Adrenal gland (tissue), 12 donors: ENCODE data around the gene FBXO10. TPM values are rescaled to one million over a fixed set of nuclear protein-coding genes. Genes with fewer than 3 reads are reported as not detected.
"Not testable (repeated sequence)": the region's sequence is repeated elsewhere in the genome, so short reads cannot be mapped to it uniquely, and the experiment has no call there.

ENCODE experiments used
- DNase-seq, 7 donors: peaks; one replicate each; pipeline ENCODE4 v3.0.0-alpha.2; 2019 to 2020
- H3K27ac ChIP-seq, 5 donors: fragments of 200-600 bp; sonication (generic) in 4 of 5; 1 replicate in 3 of 5; 2 replicates in 2 of 5; pipeline versions ENCODE4 v1.5.1 to v1.8.0; 2016 to 2020; ENCODE audit warnings: mild to moderate bottlenecking in 1 of 5
- H3K27me3 ChIP-seq: fragments of 200-600 bp; 2 replicates; pipeline ENCODE4 v1.8.0; 2021
- H3K36me3 ChIP-seq, 2 donors: fragments of 200-600 bp; replicated peaks in 1 of 2; 1 replicate in 1 of 2; 2 replicates in 1 of 2; pipeline versions ENCODE4 v1.5.1 to v1.8.0; 2018 to 2022
- H3K4me1 ChIP-seq, 2 donors: fragments of 200-600 bp; replicated peaks in 1 of 2; 1 replicate in 1 of 2; 2 replicates in 1 of 2; pipeline versions ENCODE4 v1.5.1 to v1.8.0; 2018 to 2021
- H3K4me3 ChIP-seq, 4 donors: fragments of 200-600 bp; sonication (generic) in 3 of 4; one replicate each; pipeline ENCODE4 v1.5.1; 2016 to 2018
- H3K9me3 ChIP-seq, 3 donors: fragments of 200-600 bp; sonication (generic) in 1 of 3; replicated peaks in 1 of 3; 1 replicate in 2 of 3; 2 replicates in 1 of 3; pipeline versions ENCODE4 v1.5.1 to v1.8.0; 2016 to 2021
- POLR2A ChIP-seq, 2 donors: fragments of 450-650 bp; IDR thresholded peaks; one replicate each; pipeline ENCODE4 v1.6.1; 2017; ENCODE audit warnings: antibody characterized with exemption in 2 of 2, mild to moderate bottlenecking in 2 of 2, moderate library complexity in 1 of 2
- WGBS, 4 donors: extraction: QIAGEN DNeasy Blood & Tissue Kit in 2 of 4; methylation state at CpG; one replicate each; pipeline versions ENCODE4 v1.1.5 to v1.1.7; 2013 to 2017; 5-methylcytosine and 5-hydroxymethylcytosine counted together
- intact Hi-C, 2 donors: fragments of 100-400 bp; cut with DNase I; formaldehyde crosslinking; loops; one replicate each; pipeline versions ENCODE4 v1.14.1 to v1.15.0; 2022 to 2023
- polyA plus RNA-seq, 3 donors: library from polyadenylated mRNA; stranded (reverse); fragments of 200-250 nt in 2 of 3; fragments of 350-450 nt in 1 of 3; fragmentation: Illumina TruSeq in 1 of 3; extraction: RNeasy Lipid Tissue Mini Kit (QIAGEN cat#74804) in 1 of 3; gene quantifications; one replicate each; pipeline ENCODE4 v1.2.3, GENCODE V29; 2013 to 2014
- total RNA-seq, 9 donors: library from RNA; depleted of rRNA in 4 of 9; stranded (reverse); fragments of >200 nt in 4 of 9; fragments of 120-200 nt in 1 of 9; fragmentation: NEBNext Ultra II Directional in 1 of 9; extraction: Animal tissue kit (Norgen Biotek cat#: 25700) in 1 of 9; gene quantifications; one replicate each; pipeline versions ENCODE4 v1.1.0 to v1.2.4, GENCODE V29; 2013 to 2023
- TF ChIP-seq, protein P1 (sequence below), 6 experiments: fragments of 450-650 bp in 4 of 6; fragments of 200-600 bp in 2 of 6; sonication (generic) in 1 of 6; IDR thresholded peaks; 1 replicate in 5 of 6; 2 replicates in 1 of 6; pipeline versions ENCODE4 v1.5.1 to v1.8.0; 2016 to 2021; ENCODE audit warnings: antibody characterized with exemption in 6 of 6, mild to moderate bottlenecking in 2 of 6, moderate library complexity in 1 of 6
- donor health status: healthy with polysubstance abuse.
- donor health status: Bipolar disorder and iron deficiency.
- donor health status: DM: yes; HTN: yes; CAD: no.
- donor health status: DM: no; HTN: no; CAD: no.
- donor health status: DM: no; HTN: no; CAD: no.
- donor health status: DM: yes; HTN: yes; CAD: no.

Gene FBXO10
- total and polyA plus RNA-seq, 12 donors = 7.2 to 86.6 (median 12.3) TPM

DNA sequence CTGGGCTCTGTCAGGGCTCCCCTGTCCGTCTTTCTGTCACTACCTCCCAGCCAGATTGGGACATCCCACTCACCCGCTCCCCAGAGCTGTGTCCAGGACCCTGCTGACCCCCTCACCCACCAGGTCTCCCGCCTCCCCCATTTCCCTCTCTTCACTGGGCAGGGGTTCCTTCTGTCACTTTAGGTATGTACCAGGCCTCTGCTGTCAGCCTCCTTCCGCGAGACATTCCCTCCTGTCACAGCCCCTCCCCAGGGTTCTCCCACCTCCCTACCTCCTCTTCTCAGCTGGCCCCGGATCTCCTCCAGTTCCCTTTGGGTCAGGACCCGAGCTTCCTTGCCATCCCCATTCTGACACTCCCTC is 89.9 kb downstream of the FBXO10 start:
- Histone ChIP-seq H3K4me1 (peaks cover 16 to 22% of the 10 kb centered on the region in 2 donors), H3K27ac (peak overlapping the region; percentile 50 to 87 (median 63)), H3K27me3 (no peaks in the 10 kb centered on the region), H3K9me3 (no peaks in the 10 kb centered on the region), H3K36me3 (peaks cover 0 to 11% of the 10 kb centered on the region in 2 donors), H3K4me3 (peak overlapping the region in 3 of 4 donors; percentile 27 to 75 (median 29))
- intact Hi-C loops = loop anchor here (10.0 kb wide), 4 partner anchors 89 to 419 kb away; partner anchors contain the start of genes DCAF10 (in 1 of the 2), FBXO10 (in 1 of the 2) and SLC25A51 (in 1 of the 2)
- WGBS, 4 donors = 0 to 3% (median 2%) methylated on average over 6 to 7 of the region's 7 CpGs
- TF ChIP-seq, protein P1, sequence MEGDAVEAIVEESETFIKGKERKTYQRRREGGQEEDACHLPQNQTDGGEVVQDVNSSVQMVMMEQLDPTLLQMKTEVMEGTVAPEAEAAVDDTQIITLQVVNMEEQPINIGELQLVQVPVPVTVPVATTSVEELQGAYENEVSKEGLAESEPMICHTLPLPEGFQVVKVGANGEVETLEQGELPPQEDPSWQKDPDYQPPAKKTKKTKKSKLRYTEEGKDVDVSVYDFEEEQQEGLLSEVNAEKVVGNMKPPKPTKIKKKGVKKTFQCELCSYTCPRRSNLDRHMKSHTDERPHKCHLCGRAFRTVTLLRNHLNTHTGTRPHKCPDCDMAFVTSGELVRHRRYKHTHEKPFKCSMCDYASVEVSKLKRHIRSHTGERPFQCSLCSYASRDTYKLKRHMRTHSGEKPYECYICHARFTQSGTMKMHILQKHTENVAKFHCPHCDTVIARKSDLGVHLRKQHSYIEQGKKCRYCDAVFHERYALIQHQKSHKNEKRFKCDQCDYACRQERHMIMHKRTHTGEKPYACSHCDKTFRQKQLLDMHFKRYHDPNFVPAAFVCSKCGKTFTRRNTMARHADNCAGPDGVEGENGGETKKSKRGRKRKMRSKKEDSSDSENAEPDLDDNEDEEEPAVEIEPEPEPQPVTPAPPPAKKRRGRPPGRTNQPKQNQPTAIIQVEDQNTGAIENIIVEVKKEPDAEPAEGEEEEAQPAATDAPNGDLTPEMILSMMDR (IDR thresholded peaks at IDR 0.05) = no peak
- no peak for TF ChIP-seq POLR2A (IDR thresholded peaks at IDR 0.05)
- DNase-seq = peak in 1 of 7 donors; percentile 25

DNA sequence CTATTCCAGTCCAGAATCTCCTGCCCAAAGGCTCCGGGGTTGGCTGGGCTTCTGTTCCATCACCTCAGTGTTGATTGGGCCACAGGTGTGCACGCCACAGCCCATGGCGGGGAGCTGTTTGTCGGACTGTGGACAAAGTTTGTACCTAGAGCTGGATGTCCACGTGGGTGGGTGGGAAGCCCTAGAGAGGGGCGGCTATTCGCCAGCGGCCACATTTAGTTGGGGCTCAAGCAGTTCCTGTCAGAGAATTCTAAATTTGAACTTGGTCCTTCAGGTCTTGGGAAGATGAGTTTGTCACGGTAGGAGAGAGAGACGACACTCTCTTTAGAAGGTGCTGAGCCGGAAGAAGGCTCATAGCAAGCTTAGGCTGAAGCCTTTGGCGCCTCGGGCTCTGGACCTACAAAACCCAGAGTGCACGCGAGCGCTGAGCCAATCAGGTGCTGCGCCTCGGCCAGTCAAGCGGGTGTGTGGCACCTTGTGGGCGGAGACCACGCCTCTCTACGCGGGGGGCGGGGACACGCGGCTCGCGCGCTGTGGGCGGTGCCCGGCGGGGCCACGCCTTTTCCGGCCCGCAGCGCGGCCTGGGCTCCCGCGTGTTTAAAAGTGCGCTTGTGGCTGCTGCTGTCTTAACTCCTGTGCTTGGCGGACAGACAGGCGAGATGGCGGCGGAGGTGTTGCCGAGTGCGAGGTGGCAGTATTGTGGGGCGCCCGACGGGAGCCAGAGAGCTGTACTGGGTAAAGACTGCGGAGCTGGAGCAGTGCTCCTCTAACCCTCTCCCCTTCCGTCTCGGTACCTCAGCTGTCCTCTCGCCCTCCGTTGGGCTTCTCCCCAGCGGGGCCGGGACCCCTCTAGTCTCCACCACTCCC is 90.6 kb downstream of the FBXO10 start, which contains the start of gene POLR1E:
TSS of gene POLR1E (plus strand) at position 560 of the 867 bp plus-strand sequence. CDS start at position 660, 100 bp downstream.
- TF ChIP-seq, protein P1 (IDR thresholded peaks at IDR 0.05) = no peak
- TF ChIP-seq POLR2A (IDR thresholded peaks at IDR 0.05) = peak; percentile 45 to 82
- H3K4me1 ChIP-seq = peaks cover 16 to 22% of the 10 kb centered on the region in 2 donors
- DNase-seq = peak; percentile 94 to 98 (median 96)
- H3K36me3 ChIP-seq = peaks cover 0 to 6% of the 10 kb centered on the region in 2 donors
- H3K27me3 ChIP-seq = no peaks in the 10 kb centered on the region
- H3K4me3 ChIP-seq = peak within 1 kb of the TSS in 3 of 4 donors; percentile 27 to 75 (median 29)
- intact Hi-C loops = loop anchor here (10.0 kb wide), 4 partner anchors 89 to 419 kb away; partner anchors contain the start of genes DCAF10 (in 1 of the 2), FBXO10 (in 1 of the 2) and SLC25A51 (in 1 of the 2)
- no peaks in the 10 kb centered on the region for H3K9me3 ChIP-seq
- H3K27ac ChIP-seq = peak within 1 kb of the TSS; percentile 50 to 87 (median 63)
- 3 to 19% (median 9%) methylated on average over 13 to 56 of the region's 56 CpGs for WGBS, 4 donors

DNA sequence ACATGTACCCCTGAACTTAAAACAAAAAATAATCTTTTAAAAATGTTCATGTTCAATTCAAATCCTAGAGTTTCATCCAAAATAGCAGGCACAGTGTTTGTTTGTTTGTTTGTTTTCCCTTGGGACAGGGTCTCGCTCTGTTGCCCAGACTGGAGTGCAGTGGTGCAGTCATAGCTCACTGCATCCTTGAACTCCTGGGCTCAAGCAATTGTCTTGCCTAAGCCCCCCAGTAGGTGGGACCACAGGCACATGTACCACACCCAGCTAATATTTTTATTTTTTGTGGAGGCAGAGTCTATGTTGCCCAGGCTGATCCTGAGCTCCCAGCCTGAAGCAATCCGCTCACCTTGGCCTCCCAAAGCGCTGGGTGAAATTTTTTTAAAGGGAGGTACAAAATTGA is 95.4 kb downstream of the FBXO10 start:
- H3K4me3 ChIP-seq = no peak overlapping the region
- H3K36me3 ChIP-seq = no peaks in the 10 kb centered on the region
- 82 to 89% (median 87%) methylated on average over 3 of the region's 3 CpGs for WGBS, 4 donors
- TF ChIP-seq, protein P1 (IDR thresholded peaks at IDR 0.05) = no peak
- TF ChIP-seq POLR2A (IDR thresholded peaks at IDR 0.05) = no peak
- no peaks in the 10 kb centered on the region for H3K27me3 ChIP-seq
- H3K4me1 ChIP-seq = no peaks in the 10 kb centered on the region
- H3K27ac ChIP-seq = no peak overlapping the region
- no peak for DNase-seq
- intact Hi-C loops = loop anchor here (10.0 kb wide), 4 partner anchors 94 to 424 kb away; partner anchors contain the start of genes DCAF10 (in 1 of the 2), FBXO10 (in 1 of the 2) and SLC25A51 (in 1 of the 2)
- no peaks in the 10 kb centered on the region for H3K9me3 ChIP-seq

DNA sequence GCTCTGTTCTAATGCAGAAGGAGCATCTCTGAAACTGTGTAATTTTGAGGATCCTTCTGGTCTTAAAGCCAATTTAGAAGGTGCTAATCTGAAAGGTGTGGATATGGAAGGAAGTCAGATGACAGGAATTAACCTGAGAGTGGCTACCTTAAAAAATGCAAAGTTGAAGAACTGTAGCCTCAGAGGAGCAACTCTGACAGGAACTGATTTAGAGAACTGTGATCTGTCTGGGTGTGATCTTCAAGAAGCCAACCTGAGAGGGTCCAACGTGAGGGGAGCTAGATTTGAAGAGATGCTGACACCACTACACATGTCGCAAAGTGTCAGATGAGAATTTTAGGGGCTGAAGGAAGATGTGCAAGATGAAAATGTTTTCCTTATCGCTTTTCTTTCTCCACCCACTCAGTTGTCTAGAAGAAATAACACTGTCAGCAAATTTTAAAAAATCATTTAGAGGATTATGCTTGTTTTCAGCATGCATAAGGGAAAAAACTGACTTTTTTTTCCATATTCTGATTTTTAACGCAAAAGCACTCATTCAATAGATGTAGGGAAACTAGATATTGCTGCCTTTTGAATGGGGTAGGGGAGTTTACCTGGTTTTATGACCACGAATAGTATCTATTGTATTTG is 98.1 kb downstream of the FBXO10 start:
- not testable (repeated sequence) for H3K27ac ChIP-seq, H3K36me3 ChIP-seq, H3K4me3 ChIP-seq, H3K27me3 ChIP-seq, H3K4me1 ChIP-seq, DNase-seq, H3K9me3 ChIP-seq
- 51 to 59% (median 53%) methylated on average over 5 of the region's 5 CpGs for WGBS, 4 donors
- intact Hi-C loops = loop anchor here in 1 of 2 donors (10.0 kb wide), 1 partner anchor 57 kb away; no protein-coding TSS in a partner anchor

DNA sequence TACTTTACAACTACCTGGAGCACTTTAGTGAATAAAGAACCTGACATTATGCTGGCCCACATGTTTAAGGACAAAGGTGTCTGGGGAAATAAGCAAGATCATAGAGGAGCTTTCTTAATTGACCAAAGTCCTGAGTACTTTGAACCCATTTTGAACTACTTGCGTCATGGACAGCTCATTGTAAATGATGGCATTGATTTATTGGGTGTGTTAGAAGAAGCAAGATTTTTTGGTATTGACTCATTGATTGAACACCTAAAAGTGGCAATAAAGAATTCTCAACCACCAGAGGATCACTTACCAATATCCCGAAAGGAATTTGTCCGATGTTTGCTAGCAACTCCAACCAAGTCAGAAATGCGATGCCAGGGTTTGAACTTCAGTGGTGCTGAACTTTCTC is 98.7 kb downstream of the FBXO10 start:
- WGBS, 4 donors = 81 to 88% (median 87%) methylated on average over 4 of the region's 4 CpGs
- not testable (repeated sequence) for H3K27ac ChIP-seq, DNase-seq, H3K36me3 ChIP-seq, H3K27me3 ChIP-seq, H3K4me1 ChIP-seq, H3K4me3 ChIP-seq, H3K9me3 ChIP-seq
- intact Hi-C loops = loop anchor here in 1 of 2 donors (10.0 kb wide), 1 partner anchor 57 kb away; no protein-coding TSS in a partner anchor
